HG03521 (cell line): ENCODE results near the gene RFLNA.
"Not testable (repeated sequence)": the region's sequence is repeated elsewhere in the genome, so short reads cannot be mapped to it uniquely, and the experiment has no call there.

ENCODE experiments used
- ATAC-seq: cut with Tn5 transposase; IDR thresholded peaks from one replicate; pipeline ENCODE4 v1.9.1; 2021; ENCODE audit warnings: mild to moderate bottlenecking, moderate library complexity; ENCODE audit not compliant: unreplicated experiment

Gene RFLNA

GRCh38 chr12:124318278-124319020, 23.6 kb downstream of the RFLNA start:
- ATAC-seq = no peak

- ATAC-seq = no peak
Measured at GRCh38 chr12:124319368-124320050, 24.6 kb downstream of the RFLNA start.

- ATAC-seq = peak; percentile 69
Measured at GRCh38 chr12:124321040-124321481, 26.2 kb downstream of the RFLNA start.

GRCh38 chr12:124321556-124322270, 26.8 kb downstream of the RFLNA start:
- no peak for ATAC-seq

GRCh38 chr12:124322271-124322998, 27.5 kb downstream of the RFLNA start:
- no peak for ATAC-seq

GRCh38 chr12:124322999-124323328, 28.1 kb downstream of the RFLNA start:
- ATAC-seq = not testable (repeated sequence)

GRCh38 chr12:124323771-124324530, 29.1 kb downstream of the RFLNA start:
- no peak for ATAC-seq

GRCh38 chr12:124324803-124325705, 30.2 kb downstream of the RFLNA start:
- no peak for ATAC-seq

GRCh38 chr12:124326104-124326503, 31.2 kb downstream of the RFLNA start:
- ATAC-seq = no peak

GRCh38 chr12:124326871-124327270, 32.0 kb downstream of the RFLNA start:
- ATAC-seq = no peak

GRCh38 chr12:124327362-124328043, 32.6 kb downstream of the RFLNA start:
- no peak for ATAC-seq

GRCh38 chr12:124328116-124328515, 33.2 kb downstream of the RFLNA start:
- ATAC-seq = no peak

GRCh38 chr12:124328636-124329035, 33.7 kb downstream of the RFLNA start:
- ATAC-seq = no peak

- ATAC-seq = no peak
Measured at GRCh38 chr12:124332058-124332672, 37.3 kb downstream of the RFLNA start.

GRCh38 chr12:124332900-124333299, 38.0 kb downstream of the RFLNA start:
- ATAC-seq = no peak

GRCh38 chr12:124333724-124334123, 38.8 kb downstream of the RFLNA start:
- no peak for ATAC-seq

GRCh38 chr12:124334266-124334665, 39.4 kb downstream of the RFLNA start:
- ATAC-seq = no peak

- no peak for ATAC-seq
Measured at GRCh38 chr12:124334976-124335375, 40.1 kb downstream of the RFLNA start.
